NCI-H146 (cell line): ENCODE data around the gene CPHXL.
A peak's percentile ranks its signal among the peaks of the same experiment; 100 is the strongest.

Source experiments
- DNase-seq: peaks from one replicate; lab custom pipeline; 2025; lab: John Stamatoyannopoulos, UW

The CPHXL gene

DNA sequence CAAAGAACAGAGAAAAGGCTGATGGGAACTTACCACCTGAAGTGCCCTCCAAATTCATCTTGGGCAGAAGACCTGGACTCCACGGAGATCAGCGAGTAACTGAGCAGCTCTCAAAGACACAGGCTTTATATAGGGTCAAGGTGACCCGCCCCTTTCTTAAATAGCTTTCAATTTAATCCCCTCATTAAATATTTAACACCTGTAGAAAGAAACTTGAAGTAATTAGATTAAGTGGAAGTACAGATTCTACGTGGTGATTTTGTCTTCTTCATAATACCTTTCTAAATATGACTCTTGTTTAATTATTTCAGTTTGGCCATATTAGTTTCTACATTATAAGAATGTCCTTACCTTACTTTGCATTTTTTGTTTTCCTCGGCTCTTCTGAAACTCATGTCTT is 24.9 kb downstream of the CPHXL start, which contains the start of gene DUXB:
DUXB (minus strand) TSS at position 101 of the 400 bp plus-strand sequence; CDS start at position 58, 43 bp downstream.
- no peak for DNase-seq

- no peak for DNase-seq
Measured at GRCh38 chr16:75697571-75697970, 28.7 kb downstream of the CPHXL start.

DNA sequence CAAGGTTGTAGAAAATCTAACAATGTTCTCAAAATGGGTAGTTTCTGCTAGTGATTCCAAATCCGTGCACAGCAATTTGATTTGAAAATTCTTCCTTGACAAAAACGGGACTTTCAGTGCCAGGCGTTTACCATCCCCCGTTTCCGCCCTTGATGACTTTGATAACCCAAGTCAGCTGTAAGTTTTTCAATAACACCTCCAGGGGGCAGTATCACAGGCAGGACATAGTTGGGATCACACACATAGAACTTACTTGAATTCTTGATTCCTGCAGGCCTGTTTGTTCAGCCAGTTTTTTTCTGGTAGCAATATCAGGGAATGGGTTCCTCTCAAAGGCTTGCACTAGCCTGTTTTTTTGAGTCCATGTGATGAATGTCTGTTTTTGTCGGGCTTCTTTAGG is 30.6 kb downstream of the CPHXL start:
- DNase-seq, result peak; percentile 2

DNA sequence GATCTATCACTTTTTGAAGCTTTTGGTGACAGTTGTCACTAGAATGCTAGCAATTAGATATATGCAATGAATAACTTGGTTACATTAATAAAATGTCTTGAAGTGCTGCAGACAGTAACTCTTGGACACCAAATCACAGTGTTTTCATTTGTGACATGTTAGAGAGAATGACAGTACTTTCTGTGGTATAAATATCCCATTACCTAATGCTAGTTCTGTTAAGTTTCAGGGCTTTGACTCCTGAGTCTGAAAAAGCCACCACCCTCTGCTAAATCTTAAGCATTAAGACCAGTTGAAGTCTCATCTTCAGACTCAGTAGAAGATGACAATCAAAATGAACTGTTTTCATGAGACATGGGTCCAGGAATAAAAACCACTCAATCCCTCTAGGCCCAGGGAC is 38.9 kb downstream of the CPHXL start:
- DNase-seq, result no peak

DNA sequence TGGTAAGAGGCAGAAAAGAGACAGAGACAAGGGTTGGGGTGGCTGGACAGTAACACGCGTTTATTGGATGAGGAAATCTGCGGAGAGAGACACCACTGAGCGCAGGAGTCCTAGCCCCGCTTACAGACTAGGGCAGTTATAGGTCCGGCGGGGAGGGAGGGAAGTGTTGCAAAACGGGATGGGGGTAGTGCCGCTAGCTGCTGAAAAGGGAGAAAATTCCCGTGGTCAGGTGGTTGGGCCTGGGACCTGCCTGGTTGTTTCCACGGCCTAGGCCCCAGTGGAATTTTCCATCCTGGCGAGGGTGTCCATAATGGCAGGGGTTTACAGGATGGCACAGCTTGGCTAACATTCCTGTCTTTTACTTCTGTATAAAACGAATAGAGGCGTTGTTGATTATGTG is 44.0 kb downstream of the CPHXL start:
- DNase-seq, result no peak

DNA sequence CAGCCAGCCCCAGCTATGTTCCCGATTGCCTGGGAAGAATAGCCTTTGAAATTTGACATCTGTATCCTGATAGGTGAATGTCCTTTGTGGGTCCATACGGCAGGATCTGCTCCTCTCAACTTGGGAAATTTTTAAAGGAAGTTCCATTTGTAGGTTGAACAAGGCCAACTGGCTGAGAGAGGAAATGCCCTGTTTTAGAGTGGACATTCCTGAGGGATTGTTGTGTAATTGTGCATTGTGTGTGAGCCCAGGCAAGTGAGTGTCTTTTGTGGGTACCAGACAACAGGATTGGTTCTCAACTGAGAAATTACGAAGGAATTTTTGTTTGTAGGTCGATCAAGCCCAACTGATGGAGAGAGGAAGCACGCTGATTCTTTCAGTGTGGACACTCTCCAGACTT is 46.9 kb downstream of the CPHXL start:
- no peak for DNase-seq

- DNase-seq, result no peak
Measured at GRCh38 chr16:75676909-75677308, 49.4 kb downstream of the CPHXL start, which contains the start of gene CPHXL2. CPHXL2 (minus strand) TSS chr16:75677009; CDS start chr16:75676999, 10 bp downstream.

- no peak for DNase-seq
Measured at GRCh38 chr16:75667503-75667902, 58.8 kb downstream of the CPHXL start.
